Measurements from ENCODE around the gene GLYATL1. TPM values are rescaled to one million over a fixed set of nuclear protein-coding genes. Genes with fewer than 3 reads are reported as not detected.

The GLYATL1 gene
- total RNA-seq, 4 donors from 2014 or later, result 0.30 to 6.8 (median 2.3) TPM

- 6 to 9% methylated on average over 15 of the region's 15 CpGs for WGBS, 2 donors
- H3K4me3 ChIP-seq (ENCODE audit: low read depth, poor library complexity, severe bottlenecking), result no peak overlapping the region
- no peak for DNase-seq (ENCODE audit: low spot score in 2 of 2)
- TF ChIP-seq CTCF (IDR thresholded peaks at IDR 0.05), result no peak
- no peak for TF ChIP-seq POLR2A (IDR thresholded peaks at IDR 0.05)
- intact Hi-C loops (cut with DNase I; ENCODE audit: low total_unique reads), result no loop called here
Observed at GRCh38 chr11:58927393-58928106, 11.7 kb upstream of the GLYATL1 start.

- no peak for TF ChIP-seq CTCF (IDR thresholded peaks at IDR 0.05)
- TF ChIP-seq POLR2A (IDR thresholded peaks at IDR 0.05), result no peak
- intact Hi-C loops (cut with DNase I; ENCODE audit: low total_unique reads), result no loop called here
- WGBS, 2 donors, result 31 to 34% methylated on average over 6 of the region's 6 CpGs
Observed at GRCh38 chr11:58928107-58928499, 11.2 kb upstream of the GLYATL1 start.

GRCh38 chr11:58928691-58929090, 10.6 kb upstream of the GLYATL1 start:
- intact Hi-C loops (cut with DNase I; ENCODE audit: low total_unique reads), result no loop called here
- DNase-seq (ENCODE audit: low spot score in 2 of 2), result no peak
- no peak for TF ChIP-seq CTCF (IDR thresholded peaks at IDR 0.05)
- no peak for TF ChIP-seq POLR2A (IDR thresholded peaks at IDR 0.05)
- no peak overlapping the region for H3K4me3 ChIP-seq (ENCODE audit: low read depth, poor library complexity, severe bottlenecking)

More at GRCh38 chr11:58928107-58928499, 11.2 kb upstream of the GLYATL1 start:
- DNase-seq (ENCODE audit: low spot score in 2 of 2), result no peak
- no peak overlapping the region for H3K4me3 ChIP-seq (ENCODE audit: low read depth, poor library complexity, severe bottlenecking)

- intact Hi-C loops (cut with DNase I; ENCODE audit: low total_unique reads), result no loop called here
- no peak for DNase-seq (ENCODE audit: low spot score in 2 of 2)
- H3K4me3 ChIP-seq (ENCODE audit: low read depth, poor library complexity, severe bottlenecking), result no peak overlapping the region
- no peak for TF ChIP-seq CTCF (IDR thresholded peaks at IDR 0.05)
- no peak for TF ChIP-seq POLR2A (IDR thresholded peaks at IDR 0.05)
- 88 to 92% methylated on average over 2 of the region's 2 CpGs for WGBS, 2 donors
Observed at GRCh38 chr11:58930926-58931325, 8.4 kb upstream of the GLYATL1 start.

GRCh38 chr11:58933661-58934060, 5.6 kb upstream of the GLYATL1 start:
- intact Hi-C loops (cut with DNase I; ENCODE audit: low total_unique reads), result no loop called here
- DNase-seq (ENCODE audit: low spot score in 2 of 2), result no peak
- 85% methylated on average over 3 of the region's 3 CpGs for WGBS, 2 donors
- no peak overlapping the region for H3K4me3 ChIP-seq (ENCODE audit: low read depth, poor library complexity, severe bottlenecking)
- TF ChIP-seq POLR2A (IDR thresholded peaks at IDR 0.05) (no peak), CTCF (IDR thresholded peaks at IDR 0.05) (no peak)
